Left forelimb (tissue), 1 donor: ENCODE measurements around the gene PLCXD1.
"Not testable (repeated sequence)": the region's sequence is repeated elsewhere in the genome, so short reads cannot be mapped to it uniquely, and the experiment has no call there.

Source experiments
- DNase-seq: peaks from one replicate; pipeline ENCODE4 v3.0.0-alpha.2; 2018; ENCODE audit warnings: low spot score

PLCXD1 gene

GRCh38 chrX:281166-281999, at the start of gene PLCXD1:
PLCXD1 (plus strand) TSS chrX:281381; CDS start chrX:284188, 2,807 bp downstream.
- DNase-seq, result peak; percentile 79

- DNase-seq, result not testable (repeated sequence)
These were observed 49.4 kb upstream of the PLCXD1 start for GRCh38 chrX:231637-232277.

- DNase-seq, result not testable (repeated sequence)
These were observed 48.9 kb upstream of the PLCXD1 start for GRCh38 chrX:232278-232655.

GRCh38 chrX:236201-236600, 45.0 kb upstream of the PLCXD1 start:
- DNase-seq, result not testable (repeated sequence)

- DNase-seq, result peak; percentile 17
These were observed 30.2 kb upstream of the PLCXD1 start for GRCh38 chrX:250965-251364.

- peak; percentile 0 for DNase-seq
These were observed 29.6 kb upstream of the PLCXD1 start for GRCh38 chrX:251396-252243.

GRCh38 chrX:252244-252956, 28.8 kb upstream of the PLCXD1 start:
- DNase-seq, result peak; percentile 51

GRCh38 chrX:252957-253291, 28.3 kb upstream of the PLCXD1 start:
- peak; percentile 26 for DNase-seq

GRCh38 chrX:253451-254297, 27.5 kb upstream of the PLCXD1 start:
- DNase-seq, result peak; percentile 48

- peak; percentile 45 for DNase-seq
These were observed 26.5 kb upstream of the PLCXD1 start for GRCh38 chrX:254630-255215.

- no peak for DNase-seq
These were observed 25.3 kb upstream of the PLCXD1 start for GRCh38 chrX:255923-256331.

GRCh38 chrX:257054-257453, 24.1 kb upstream of the PLCXD1 start:
- not testable (repeated sequence) for DNase-seq

- DNase-seq, result no peak
These were observed 23.4 kb upstream of the PLCXD1 start for GRCh38 chrX:257681-258289.

GRCh38 chrX:258291-259040, 22.7 kb upstream of the PLCXD1 start:
- DNase-seq, result no peak

- DNase-seq, result no peak
These were observed 21.4 kb upstream of the PLCXD1 start for GRCh38 chrX:259692-260355.

GRCh38 chrX:261167-261918, 19.8 kb upstream of the PLCXD1 start:
- no peak for DNase-seq

GRCh38 chrX:261919-262352, 19.2 kb upstream of the PLCXD1 start:
- DNase-seq, result no peak

- peak; percentile 28 for DNase-seq
These were observed 18.7 kb upstream of the PLCXD1 start for GRCh38 chrX:262381-262909.
